Measurements from ENCODE around the gene BANF2.
"Not testable (repeated sequence)": the region's sequence is repeated elsewhere in the genome, so short reads cannot be mapped to it uniquely, and the experiment has no call there.

BANF2 gene

GRCh38 chr20:17683218-17684076, 16.3 kb upstream of the BANF2 start:
- no peak for DNase-seq

- DNase-seq = no peak
Measured at GRCh38 chr20:17684077-17684888, 15.5 kb upstream of the BANF2 start.

- DNase-seq = no peak
Measured at GRCh38 chr20:17685168-17685567, 14.6 kb upstream of the BANF2 start.

- DNase-seq = no peak
Measured at GRCh38 chr20:17687800-17688199, 12.0 kb upstream of the BANF2 start.

- DNase-seq = no peak
Measured at GRCh38 chr20:17688965-17689364, 10.8 kb upstream of the BANF2 start.

GRCh38 chr20:17690144-17690543, 9.6 kb upstream of the BANF2 start:
- DNase-seq = no peak

GRCh38 chr20:17691758-17692157, 8.0 kb upstream of the BANF2 start:
- no peak for DNase-seq

GRCh38 chr20:17693444-17694001, 6.2 kb upstream of the BANF2 start:
- no peak for DNase-seq

- no peak for DNase-seq
Measured at GRCh38 chr20:17694767-17695166, 5.0 kb upstream of the BANF2 start.

DNA sequence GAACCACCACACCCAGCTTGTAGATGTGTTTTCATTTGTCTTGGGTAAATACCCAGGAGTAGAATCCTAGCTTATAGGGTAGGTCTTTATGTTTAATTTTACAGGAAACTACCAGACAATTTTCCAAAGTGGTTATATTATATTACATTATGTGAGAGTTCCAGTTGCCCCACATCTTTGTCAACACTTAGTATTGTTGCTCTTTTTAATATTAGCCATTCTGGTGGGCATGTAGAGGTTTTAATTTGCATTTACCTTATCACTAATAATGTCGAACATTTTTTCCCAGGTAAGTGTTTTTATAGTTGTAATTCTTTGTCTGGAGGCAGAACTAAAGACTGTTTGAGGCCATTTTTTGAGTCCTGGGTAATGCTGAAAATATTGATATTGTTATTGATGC, 3.5 kb upstream of the BANF2 start:
- no peak for DNase-seq

DNA sequence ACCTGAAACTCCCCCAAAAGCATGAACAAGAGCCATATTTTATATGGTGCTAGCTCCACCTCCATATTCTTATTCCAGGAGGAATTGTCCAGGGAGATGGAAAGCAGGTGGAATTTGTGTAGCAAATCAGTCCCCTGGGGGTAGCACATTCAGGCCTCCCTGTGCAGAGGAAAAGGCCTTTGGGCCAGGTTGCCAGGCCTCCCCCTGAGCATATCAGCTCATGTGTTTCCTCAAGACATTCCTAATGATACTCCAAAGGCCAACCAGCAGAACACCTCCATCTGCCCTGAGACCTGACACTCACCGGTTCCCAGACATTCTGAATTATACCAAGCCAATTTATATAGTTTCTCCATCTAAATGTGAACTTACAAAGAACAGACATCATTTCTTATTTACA, 2.6 kb upstream of the BANF2 start:
- DNase-seq = no peak

GRCh38 chr20:17698384-17698783, 1.4 kb upstream of the BANF2 start:
- no peak for DNase-seq

DNA sequence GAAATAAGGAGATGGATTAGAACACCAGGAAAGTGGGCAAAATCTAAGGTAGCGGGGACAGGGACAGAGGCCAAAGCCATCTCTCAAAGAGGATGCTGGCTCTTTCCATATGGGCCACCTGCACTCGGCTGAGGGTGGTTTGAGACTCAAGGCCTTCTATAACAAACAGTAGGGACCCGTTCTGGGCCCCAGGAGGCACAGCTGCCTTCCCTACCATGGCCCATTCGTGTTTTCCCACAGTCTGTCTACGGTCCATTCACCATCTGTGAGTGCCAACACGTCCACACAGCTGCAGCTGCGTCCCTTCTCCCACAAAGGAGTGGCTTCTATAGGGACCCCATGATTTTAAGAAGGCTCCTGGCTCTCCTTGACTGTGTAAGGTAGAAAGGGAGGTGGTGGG, 871 bp downstream of the BANF2 start:
- no peak for DNase-seq

GRCh38 chr20:17701826-17702225, 2.1 kb downstream of the BANF2 start:
- no peak for DNase-seq

GRCh38 chr20:17704589-17705317, 5.0 kb downstream of the BANF2 start:
- no peak for DNase-seq

GRCh38 chr20:17705916-17706315, 6.2 kb downstream of the BANF2 start:
- DNase-seq = no peak

GRCh38 chr20:17706632-17707031, 6.9 kb downstream of the BANF2 start:
- DNase-seq = no peak

GRCh38 chr20:17707951-17708350, 8.2 kb downstream of the BANF2 start:
- DNase-seq = not testable (repeated sequence)

DNA sequence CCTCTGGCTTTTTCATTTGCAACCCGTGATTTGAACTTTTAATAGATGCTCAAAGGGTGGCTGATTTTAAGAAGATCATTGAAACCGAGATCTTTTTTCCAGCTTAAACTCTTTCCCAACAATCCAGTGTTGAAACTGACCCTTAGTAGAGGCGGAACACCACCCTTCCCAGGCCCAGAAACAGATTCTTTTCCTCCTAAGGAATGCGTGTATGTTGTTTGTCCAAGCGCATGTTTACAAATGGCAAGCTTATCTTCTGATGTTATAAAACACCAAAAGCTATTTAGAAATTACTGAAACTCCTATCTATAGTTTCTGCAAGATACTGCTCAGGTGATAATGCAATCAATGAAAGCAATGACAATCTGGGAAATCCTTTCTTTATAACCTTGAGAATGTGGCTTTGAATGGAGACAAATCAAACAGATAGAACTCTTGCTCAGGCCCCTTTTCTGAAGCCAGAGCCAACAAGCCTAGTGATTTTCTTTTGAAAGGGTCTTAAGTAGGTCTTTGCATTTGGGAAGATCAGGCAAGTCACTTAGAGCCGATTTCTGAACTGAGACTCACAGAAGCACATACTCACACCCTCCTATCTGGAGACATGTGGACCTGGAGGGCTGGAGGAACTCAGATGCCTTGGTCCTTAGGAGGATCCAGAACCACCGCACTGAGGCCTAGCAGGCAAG, 9.1 kb downstream of the BANF2 start:
- DNase-seq = no peak

- no peak for DNase-seq
Measured at GRCh38 chr20:17709361-17710293, 9.9 kb downstream of the BANF2 start.
